Measurements from ENCODE around the gene PPP1R2B. TPM values are rescaled to one million over a fixed set of nuclear protein-coding genes. Genes with fewer than 3 reads are reported as not detected.
"Not testable (repeated sequence)": the region's sequence is repeated elsewhere in the genome, so short reads cannot be mapped to it uniquely, and the experiment has no call there.

Gene PPP1R2B
- total RNA-seq: not detected
- long read RNA-seq: 0 reads

- DNase-seq (ENCODE audit: missing footprints) (no peak), ATAC-seq (no peak)
- intact Hi-C loops (cut with DNase I): no loop called here
Observed at GRCh38 chr5:156850206-156850751, at the start of gene PPP1R2B. Gene PPP1R2B (plus strand): TSS chr5:156850295. CDS start chr5:156850563, 268 bp downstream.

DNA sequence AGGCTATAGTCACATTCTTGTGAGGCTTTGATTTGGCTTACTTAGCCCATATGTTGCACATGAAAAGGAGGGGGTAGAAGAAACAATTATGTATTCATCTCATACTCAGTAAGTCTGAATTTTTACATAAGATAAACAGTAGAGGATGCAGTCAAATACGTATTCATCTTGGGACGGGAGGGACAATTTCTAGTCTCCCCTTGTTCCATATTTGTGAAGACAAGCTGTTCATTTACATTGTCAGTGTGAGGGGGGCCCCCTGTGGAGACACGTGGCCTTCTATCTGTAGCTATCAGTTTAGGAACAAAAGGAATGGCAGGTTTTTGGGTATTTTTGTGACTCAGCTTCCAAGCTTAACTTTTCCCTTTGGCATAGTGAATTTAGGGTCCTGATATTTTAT is 49.2 kb upstream of the PPP1R2B start:
- no peak for DNase-seq (ENCODE audit: missing footprints)
- intact Hi-C loops (cut with DNase I): no loop called here
- no peak for ATAC-seq

GRCh38 chr5:156802501-156802900 is 47.6 kb upstream of the PPP1R2B start:
- ATAC-seq: no peak
- intact Hi-C loops (cut with DNase I): no loop called here

GRCh38 chr5:156803404-156803803 is 46.7 kb upstream of the PPP1R2B start:
- intact Hi-C loops (cut with DNase I): no loop called here
- ATAC-seq (no peak), DNase-seq (ENCODE audit: missing footprints) (no peak)

More at GRCh38 chr5:156802501-156802900, 47.6 kb upstream of the PPP1R2B start:
- no peak for DNase-seq (ENCODE audit: missing footprints)

DNA sequence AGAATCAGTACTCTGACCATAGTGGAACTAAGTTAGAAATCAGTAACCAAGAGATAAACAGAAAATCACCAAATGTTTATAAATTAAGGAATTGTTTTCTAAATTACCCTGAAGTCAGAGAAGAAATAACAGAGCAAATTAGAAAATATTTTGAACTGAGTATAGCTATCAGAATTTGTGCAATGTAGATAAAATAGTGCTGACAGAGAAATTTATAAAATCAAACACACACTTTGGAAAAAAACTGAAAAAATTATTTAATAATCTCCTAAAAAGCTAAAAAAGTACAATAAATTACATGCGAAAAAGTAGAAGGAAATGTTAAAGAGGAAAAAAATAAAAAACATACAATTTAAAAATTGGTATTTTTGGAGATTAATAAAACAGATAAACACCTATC is 37.1 kb upstream of the PPP1R2B start:
- intact Hi-C loops (cut with DNase I): no loop called here
- no peak for DNase-seq (ENCODE audit: missing footprints)
- no peak for ATAC-seq

- intact Hi-C loops (cut with DNase I): loop anchor here (5.0 kb wide), 1 partner anchor 874 kb away; no protein-coding TSS in a partner anchor
- DNase-seq (ENCODE audit: missing footprints) (no peak), ATAC-seq (no peak)
Observed at GRCh38 chr5:156815988-156816599, 34.0 kb upstream of the PPP1R2B start.

DNA sequence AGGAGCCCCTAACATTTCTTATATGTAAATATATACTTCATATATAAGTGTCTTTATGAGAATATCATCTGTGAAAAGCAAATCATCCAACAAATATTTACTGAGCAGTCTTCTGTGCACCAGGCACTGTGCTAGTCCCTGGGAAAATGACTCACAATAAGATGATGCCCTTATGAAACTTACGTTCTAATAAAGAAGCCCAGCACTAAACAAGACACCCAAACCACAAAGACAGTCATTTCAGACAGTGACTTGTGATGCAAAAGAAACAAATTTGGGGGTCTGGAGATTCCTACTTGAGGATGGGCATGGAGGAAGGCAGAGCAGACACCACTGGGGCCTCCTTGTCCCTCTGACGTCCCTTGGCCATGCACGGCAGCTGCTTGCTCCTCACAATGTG is 30.6 kb upstream of the PPP1R2B start:
- intact Hi-C loops (cut with DNase I): loop anchor here (5.0 kb wide), 1 partner anchor 877 kb away; no protein-coding TSS in a partner anchor
- ATAC-seq (no peak), DNase-seq (ENCODE audit: missing footprints) (no peak)

GRCh38 chr5:156819967-156820581 is 30.0 kb upstream of the PPP1R2B start:
- DNase-seq (ENCODE audit: missing footprints) (no peak), ATAC-seq (no peak)
- intact Hi-C loops (cut with DNase I): loop anchor here (5.0 to 10.0 kb wide), 3 partner anchors 493 to 1205 kb away; partner anchors contain the start of gene SGCD

DNA sequence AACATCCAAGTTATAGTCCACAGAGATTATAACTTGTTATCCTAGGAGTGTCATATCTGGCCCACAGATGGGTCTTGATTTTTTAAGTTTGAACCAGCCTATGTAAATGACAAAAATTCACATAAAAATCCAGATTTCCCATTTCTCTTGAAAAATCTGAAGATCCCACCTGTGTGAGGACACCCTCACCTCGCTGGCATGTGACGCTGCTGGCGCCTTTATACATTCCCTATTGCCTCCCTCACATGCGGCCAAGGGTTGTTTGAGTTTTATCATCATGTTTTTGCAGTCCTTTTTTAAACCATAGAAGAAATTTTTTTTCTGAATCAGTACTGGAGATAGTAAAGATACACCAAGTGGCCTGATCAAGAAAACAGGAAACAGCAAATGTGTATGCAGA is 25.9 kb upstream of the PPP1R2B start:
- DNase-seq (ENCODE audit: missing footprints) (no peak), ATAC-seq (no peak)
- intact Hi-C loops (cut with DNase I): loop anchor here (5.0 to 10.0 kb wide), 2 partner anchors 497 to 1209 kb away; partner anchors contain the start of gene SGCD

- intact Hi-C loops (cut with DNase I): loop anchor here (5.0 to 10.0 kb wide), 2 partner anchors 497 to 1210 kb away; partner anchors contain the start of gene SGCD
- DNase-seq (ENCODE audit: missing footprints): no peak
- peak; percentile 70 for ATAC-seq
Observed at GRCh38 chr5:156824800-156825199, 25.3 kb upstream of the PPP1R2B start.

GRCh38 chr5:156825688-156826087 is 24.4 kb upstream of the PPP1R2B start:
- ATAC-seq (no peak), DNase-seq (ENCODE audit: missing footprints) (no peak)
- intact Hi-C loops (cut with DNase I): loop anchor here (10.0 kb wide), 1 partner anchor 1211 kb away; no protein-coding TSS in a partner anchor

- intact Hi-C loops (cut with DNase I): loop anchor here (10.0 kb wide), 1 partner anchor 1211 kb away; no protein-coding TSS in a partner anchor
- no peak for DNase-seq (ENCODE audit: missing footprints)
- no peak for ATAC-seq
Observed at GRCh38 chr5:156826150-156826549, 23.9 kb upstream of the PPP1R2B start.

DNA sequence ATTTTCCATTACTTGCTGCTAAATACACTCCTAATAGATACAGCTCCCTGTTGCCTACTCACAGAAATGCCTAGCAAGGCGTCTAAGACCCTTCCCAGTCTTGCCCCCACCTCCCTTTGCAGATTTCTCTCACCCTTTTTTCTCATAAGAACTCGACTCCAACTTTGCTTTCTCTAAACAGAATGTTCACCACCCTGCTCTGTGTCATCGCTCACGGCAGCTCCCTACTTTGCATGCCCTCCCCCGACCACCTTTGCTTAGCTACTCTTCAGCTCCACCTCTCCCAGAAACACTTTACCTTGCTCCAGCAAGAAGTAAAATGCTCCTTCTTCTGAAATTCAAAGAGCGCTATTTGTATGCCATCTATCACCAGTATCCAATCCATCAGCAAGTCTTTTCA is 15.2 kb upstream of the PPP1R2B start:
- DNase-seq (ENCODE audit: missing footprints) (no peak), ATAC-seq (no peak)
- intact Hi-C loops (cut with DNase I): loop anchor here (5.0 kb wide), 1 partner anchor 297 kb away; no protein-coding TSS in a partner anchor

GRCh38 chr5:156835905-156836304 is 14.2 kb upstream of the PPP1R2B start:
- DNase-seq (ENCODE audit: missing footprints): no peak
- ATAC-seq: no peak
- intact Hi-C loops (cut with DNase I): loop anchor here (5.0 kb wide), 1 partner anchor 296 kb away; no protein-coding TSS in a partner anchor

DNA sequence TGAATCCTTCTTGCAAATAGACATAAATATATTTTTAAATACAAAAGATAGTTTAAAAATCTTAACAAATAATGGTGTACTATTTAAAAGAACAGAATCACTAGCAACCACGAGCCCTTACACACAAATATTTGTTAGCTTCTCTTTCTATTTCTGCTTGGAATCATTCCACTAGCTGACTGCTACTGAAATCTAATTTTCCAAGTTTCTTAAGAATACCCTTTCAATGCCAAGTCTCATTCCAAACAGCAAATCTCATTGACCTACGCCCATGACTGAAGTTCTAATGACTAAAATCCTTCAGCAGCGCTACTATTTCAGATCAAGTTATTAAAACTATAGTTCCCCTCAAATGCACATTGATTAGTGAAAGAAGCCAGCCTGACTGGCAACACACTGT is 13.2 kb upstream of the PPP1R2B start:
- ATAC-seq (no peak), DNase-seq (ENCODE audit: missing footprints) (no peak)
- intact Hi-C loops (cut with DNase I): loop anchor here (5.0 kb wide), 1 partner anchor 295 kb away; no protein-coding TSS in a partner anchor

GRCh38 chr5:156838961-156839360 is 11.1 kb upstream of the PPP1R2B start:
- intact Hi-C loops (cut with DNase I): loop anchor here (5.0 kb wide), 1 partner anchor 293 kb away; no protein-coding TSS in a partner anchor
- ATAC-seq (no peak), DNase-seq (ENCODE audit: missing footprints) (no peak)

GRCh38 chr5:156841737-156842136 is 8.4 kb upstream of the PPP1R2B start:
- ATAC-seq (no peak), DNase-seq (ENCODE audit: missing footprints) (no peak)
- intact Hi-C loops (cut with DNase I): no loop called here

GRCh38 chr5:156846914-156847313 is 3.2 kb upstream of the PPP1R2B start:
- ATAC-seq: no peak
- no peak for DNase-seq (ENCODE audit: missing footprints)
- intact Hi-C loops (cut with DNase I): no loop called here

GRCh38 chr5:156848447-156848846 is 1.6 kb upstream of the PPP1R2B start:
- DNase-seq (ENCODE audit: missing footprints); intact Hi-C loops (cut with DNase I); ATAC-seq: not testable (repeated sequence)

GRCh38 chr5:156851880-156852279 is 1.8 kb downstream of the PPP1R2B start:
- intact Hi-C loops (cut with DNase I): no loop called here
- ATAC-seq (no peak), DNase-seq (ENCODE audit: missing footprints) (no peak)

Data from Right ventricle myocardium inferior (tissue), 1 donor.